Transverse colon (tissue), 4 donors: ENCODE measurements around the gene CD151.

ENCODE experiments used
- CTCF ChIP-seq, 5 experiments: fragments of 200-600 bp in 3 of 5; fragments of 450-650 bp in 2 of 5; sonication (generic) in 3 of 5; IDR thresholded peaks; 1 replicate in 2 of 5; 2 replicates in 3 of 5; pipeline ENCODE4 v1.5.1; 2016 to 2017; ENCODE audit warnings: antibody characterized with exemption in 5 of 5, inconsistent platforms in 3 of 5, mild to moderate bottlenecking in 2 of 5, moderate library complexity in 1 of 5
- EP300 ChIP-seq: sonication (generic); formaldehyde crosslinking; IDR thresholded peaks from one replicate; pipeline ENCODE4 v1.6.1; 2017; ENCODE audit warnings: antibody characterized with exemption, low read depth
- POLR2A ChIP-seq: fragments of 450-650 bp; IDR thresholded peaks from one replicate; pipeline ENCODE4 v1.6.1; 2016; ENCODE audit warnings: antibody characterized with exemption, mild to moderate bottlenecking, moderate library complexity
- POLR2AphosphoS5 ChIP-seq, 3 donors: sonication (generic); formaldehyde crosslinking; IDR thresholded peaks; one replicate each; pipeline ENCODE4 v1.6.1; 2016; ENCODE audit warnings: antibody characterized with exemption in 3 of 3

DNA sequence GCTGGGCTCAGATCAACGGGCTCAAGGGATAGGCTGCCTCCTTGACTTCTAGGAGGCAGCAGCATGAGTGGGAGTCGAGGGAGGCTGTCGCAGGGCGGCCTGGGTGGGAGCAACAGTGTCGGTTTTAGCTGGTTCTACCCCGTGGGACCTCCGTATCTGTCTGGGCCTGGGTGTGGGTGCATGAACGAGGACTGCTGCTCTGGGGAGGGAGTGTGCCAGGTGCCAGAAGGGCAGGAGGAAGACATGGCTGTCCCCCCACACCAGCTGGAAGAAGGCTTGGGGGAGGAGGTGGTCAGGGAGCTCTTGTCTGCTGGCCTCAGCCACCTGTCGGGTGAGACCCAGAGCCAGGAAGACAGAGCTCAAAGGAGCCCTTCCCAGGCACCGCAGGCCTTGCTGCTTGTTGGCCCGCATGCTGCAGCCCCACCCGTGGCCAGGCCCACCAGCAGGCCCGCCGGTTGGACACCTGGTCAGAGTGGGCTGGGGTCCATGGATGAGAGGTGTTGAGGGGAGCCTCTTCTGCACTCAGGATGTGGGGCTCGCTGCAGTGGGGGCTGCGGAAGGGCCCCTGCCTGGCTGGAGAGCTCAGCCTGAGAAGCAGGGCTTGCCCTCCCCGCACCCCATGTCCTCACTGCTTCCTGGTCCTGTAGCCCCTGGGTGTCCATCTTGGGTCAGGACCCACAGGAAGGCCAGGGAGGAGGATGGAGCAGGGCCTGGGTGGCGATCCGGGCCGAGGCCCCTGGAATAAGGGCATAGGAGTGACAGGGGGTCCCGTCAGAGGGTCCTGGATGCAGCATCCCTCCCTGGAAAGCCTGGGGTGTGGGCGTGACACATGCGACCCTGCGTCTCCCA, 46.3 kb upstream of the CD151 start:
- no peak for TF ChIP-seq CTCF (IDR thresholded peaks at IDR 0.05)
- TF ChIP-seq POLR2AphosphoS5 (IDR thresholded peaks at IDR 0.05) = no peak
- TF ChIP-seq POLR2A = no peak
- TF ChIP-seq EP300 = no peak
